HEK293T (cell line): ENCODE measurements around the gene KCTD13.

Experiments used
- ARNT ChIP-seq: fragments of 450-650 bp; IDR thresholded peaks from 2 replicates; pipeline ENCODE4 v1.6.1; 2017; ENCODE audit warnings: mild to moderate bottlenecking
- CTBP1 ChIP-seq: fragments of 450-650 bp; IDR thresholded peaks from 2 replicates; pipeline ENCODE4 v1.6.1; 2016; ENCODE audit warnings: borderline replicate concordance
- ELF4 ChIP-seq: fragments of 450-650 bp; IDR thresholded peaks from 2 replicates; pipeline ENCODE4 v1.6.1; 2017; ENCODE audit warnings: antibody characterized with exemption
- FOXA1 ChIP-seq: fragments of 450-650 bp; IDR thresholded peaks from 2 replicates; pipeline ENCODE4 v1.6.1; 2016; ENCODE audit warnings: mild to moderate bottlenecking
- FOXK2 ChIP-seq: fragments of 450-650 bp; IDR thresholded peaks from 2 replicates; pipeline ENCODE4 v1.6.1; 2016; ENCODE audit warnings: mild to moderate bottlenecking
- FOXM1 ChIP-seq: fragments of 450-650 bp; IDR thresholded peaks from 2 replicates; pipeline ENCODE4 v1.6.1; 2017; ENCODE audit warnings: mild to moderate bottlenecking, borderline replicate concordance
- HDGF ChIP-seq: fragments of 450-650 bp; IDR thresholded peaks from 2 replicates; pipeline ENCODE4 v1.6.1; 2017; ENCODE audit warnings: antibody characterized with exemption, borderline replicate concordance
- L3MBTL2 ChIP-seq: fragments of 450-650 bp; conservative IDR thresholded peaks from 2 replicates; pipeline ENCODE4 v1.6.1; 2016; ENCODE audit warnings: mild to moderate bottlenecking
- LEF1 ChIP-seq: fragments of 450-650 bp; IDR thresholded peaks from 2 replicates; pipeline ENCODE4 v1.6.1; 2017; ENCODE audit warnings: mild to moderate bottlenecking, borderline replicate concordance
- NFRKB ChIP-seq: fragments of 450-650 bp; IDR thresholded peaks from 2 replicates; pipeline ENCODE4 v1.6.1; 2016; ENCODE audit warnings: mild to moderate bottlenecking, moderate library complexity
- SP1 ChIP-seq: fragments of 450-650 bp; IDR thresholded peaks from 2 replicates; pipeline ENCODE4 v1.6.1; 2017
- SUZ12 ChIP-seq: fragments of 450-650 bp; IDR thresholded peaks from 2 replicates; pipeline ENCODE4 v1.6.1; 2016; ENCODE audit warnings: mild to moderate bottlenecking
- TARDBP ChIP-seq: fragments of 450-650 bp; IDR thresholded peaks from 2 replicates; pipeline ENCODE4 v1.6.1; 2016
- ZNF384 ChIP-seq: fragments of 450-650 bp; IDR thresholded peaks from 2 replicates; pipeline ENCODE4 v1.6.1; 2016

DNA sequence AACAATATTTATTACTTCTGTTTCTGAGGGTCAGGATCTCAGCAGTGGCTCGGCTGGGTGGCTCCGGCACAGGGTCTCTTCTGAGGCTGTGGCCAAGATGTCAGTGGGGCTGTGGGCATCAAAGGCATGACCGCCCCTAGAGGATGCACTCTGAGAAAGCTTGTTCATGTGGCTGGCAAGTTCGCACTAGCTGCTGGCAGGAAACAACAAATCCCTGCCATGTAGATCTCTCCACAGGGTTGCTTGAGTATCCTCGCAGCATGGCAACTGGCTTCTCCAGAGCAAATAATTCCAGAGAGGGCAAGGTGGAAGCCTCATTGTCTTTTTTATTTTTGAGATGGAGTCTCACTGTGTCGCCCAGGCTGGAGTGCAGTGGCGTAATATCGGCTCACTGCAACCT, 12.5 kb downstream of the KCTD13 start:
- TF ChIP-seq TARDBP, result no peak
- no peak for TF ChIP-seq ELF4
- no peak for TF ChIP-seq SP1
- TF ChIP-seq ZNF384, result no peak
- TF ChIP-seq LEF1, result no peak
- TF ChIP-seq FOXM1, result no peak
- no peak for TF ChIP-seq CTBP1
- TF ChIP-seq SUZ12, result no peak
- no peak for TF ChIP-seq NFRKB
- no peak for TF ChIP-seq L3MBTL2
- TF ChIP-seq HDGF, result no peak
- TF ChIP-seq ARNT, result no peak
- TF ChIP-seq FOXK2, result no peak
- no peak for TF ChIP-seq FOXA1
